Natural killer cell (primary cell): ENCODE data around the gene HIRIP3. TPM values are rescaled to one million over a fixed set of nuclear protein-coding genes. Genes with fewer than 3 reads are reported as not detected.

ENCODE experiments used
- ATAC-seq, 3 donors: fragments of 150-1000 bp in 2 of 3; fragments of 200-7000 bp in 1 of 3; cut with Tn5 transposase; 1 replicate in 1 of 3; 2 replicates in 2 of 3; pipeline ENCODE4 v1.10.0; 2021; ENCODE audit warnings: mild to moderate bottlenecking in 2 of 3, moderate library complexity in 2 of 3
- DNase-seq, 2 donors: peaks; one replicate each; pipeline versions ENCODE4 v3.0.0 to v3.0.0-alpha.2; 2013 to 2021; ENCODE audit warnings: mixed read lengths in 1 of 2
- H3K27ac ChIP-seq: one replicate; pipeline ENCODE4 v1.5.1; 2013; ENCODE audit warnings: mild to moderate bottlenecking, low read length
- H3K27me3 ChIP-seq: one replicate; pipeline ENCODE4 v1.6.1; 2013; ENCODE audit warnings: low read length; ENCODE audit not compliant: control insufficient read depth, insufficient read depth
- H3K36me3 ChIP-seq: one replicate; pipeline ENCODE4 v1.6.1; 2013; ENCODE audit warnings: low read length; ENCODE audit not compliant: control insufficient read depth, insufficient read depth
- H3K4me1 ChIP-seq: one replicate; pipeline ENCODE4 v1.6.1; 2013; ENCODE audit warnings: low read length; ENCODE audit not compliant: control insufficient read depth, insufficient read depth
- H3K4me3 ChIP-seq: one replicate; pipeline ENCODE4 v1.5.1; 2013; ENCODE audit warnings: low read length
- H3K9me3 ChIP-seq: one replicate; pipeline ENCODE4 v1.6.1; 2013; ENCODE audit warnings: low read length; ENCODE audit not compliant: control insufficient read depth, insufficient read depth
- H3K27ac Mint-ChIP-seq, 2 donors: one replicate each; pipeline ENCODE4 v1.8.0; 2022; ENCODE audit warnings: mild to moderate bottlenecking in 2 of 2, mixed read lengths in 2 of 2, moderate library complexity in 1 of 2
- H3K27me3 Mint-ChIP-seq, 2 donors: one replicate each; pipeline ENCODE4 v1.8.0; 2022; ENCODE audit warnings: low read depth in 2 of 2, mixed read lengths in 2 of 2
- H3K36me3 Mint-ChIP-seq: one replicate; pipeline ENCODE4 v1.8.0; 2022; ENCODE audit warnings: mixed read lengths
- H3K4me1 Mint-ChIP-seq, 2 donors: one replicate each; pipeline ENCODE4 v1.8.0; 2022; ENCODE audit warnings: mixed read lengths in 2 of 2
- H3K4me3 Mint-ChIP-seq: one replicate; pipeline ENCODE4 v1.8.0; 2022; ENCODE audit warnings: mild to moderate bottlenecking, moderate library complexity, mixed read lengths
- H3K9me3 Mint-ChIP-seq, 2 donors: one replicate each; pipeline ENCODE4 v1.8.0; 2022; ENCODE audit warnings: mixed read lengths in 2 of 2
- CTCF ChIP-seq: fragments of 200-600 bp; IDR thresholded peaks from one replicate; pipeline ENCODE4 v1.8.0; 2022; ENCODE audit warnings: antibody characterized with exemption
- WGBS: methylation state at CpG from one replicate; pipeline ENCODE4 v1.1.7; 2013; ENCODE audit warnings: missing lambda C conversion rate; ENCODE audit not compliant: insufficient coverage; 5-methylcytosine and 5-hydroxymethylcytosine counted together
- intact Hi-C: fragments of 100-400 bp; cut with micrococcal nuclease; formaldehyde crosslinking; loops from one replicate; pipeline ENCODE4 v1.14.2; 2022
- total RNA-seq, 4 donors: library from RNA; stranded (reverse); fragments of 120-200 nt in 1 of 4; gene quantifications; one replicate each; pipeline versions ENCODE4 v1.2.3 to v1.2.4, GENCODE V29; 2013 to 2022

Gene HIRIP3
- total RNA-seq, 3 donors from 2014 or later (not counting 1 experiment from before 2014, with no cell fraction given): 11.1 to 13.4 (median 12.7) TPM

GRCh38 chr16:29983420-29984136 is 11.8 kb downstream of the HIRIP3 start:
- no peaks in the 10 kb centered on the region for H3K4me1 ChIP-seq
- Mint-ChIP-seq H3K4me1 (peaks cover 0 to 11% of the 10 kb centered on the region in 2 donors), H3K9me3 (no peaks in the 10 kb centered on the region), H3K36me3 (peaks cover 8% of the 10 kb centered on the region), H3K27me3 (no peaks in the 10 kb centered on the region), H3K4me3 (no peak overlapping the region), H3K27ac (no peak overlapping the region)
- H3K27ac ChIP-seq: no peak overlapping the region
- H3K4me3 ChIP-seq: no peak overlapping the region
- no peaks in the 10 kb centered on the region for H3K9me3 ChIP-seq
- H3K36me3 ChIP-seq: peaks cover 92% of the 10 kb centered on the region
- WGBS: 91% methylated on average over 12 of the region's 12 CpGs
- H3K27me3 ChIP-seq: no peaks in the 10 kb centered on the region
- ATAC-seq (no peak), DNase-seq (no peak)
- no peak for TF ChIP-seq CTCF
- intact Hi-C loops: no loop called here

GRCh38 chr16:29982560-29983419 is 12.6 kb downstream of the HIRIP3 start:
- intact Hi-C loops: no loop called here
- peaks cover 93% of the 10 kb centered on the region for H3K36me3 ChIP-seq
- H3K4me1 Mint-ChIP-seq: peaks cover 0 to 5% of the 10 kb centered on the region in 2 donors
- no peaks in the 10 kb centered on the region for H3K4me1 ChIP-seq
- H3K9me3 Mint-ChIP-seq: no peaks in the 10 kb centered on the region
- no peak for TF ChIP-seq CTCF
- ATAC-seq: no peak
- no peak for DNase-seq
- H3K36me3 Mint-ChIP-seq: peaks cover 8% of the 10 kb centered on the region
- H3K4me3 Mint-ChIP-seq: no peak overlapping the region
- no peaks in the 10 kb centered on the region for H3K9me3 ChIP-seq
- H3K27ac Mint-ChIP-seq: no peak overlapping the region
- no peak overlapping the region for H3K4me3 ChIP-seq
- H3K27me3 ChIP-seq: no peaks in the 10 kb centered on the region
- 97% methylated on average over 24 of the region's 24 CpGs for WGBS
- H3K27ac ChIP-seq: no peak overlapping the region
- no peaks in the 10 kb centered on the region for H3K27me3 Mint-ChIP-seq

GRCh38 chr16:29978564-29979270 is 16.7 kb downstream of the HIRIP3 start:
- H3K27me3 Mint-ChIP-seq: no peaks in the 10 kb centered on the region
- 95% methylated on average over 7 of the region's 9 CpGs for WGBS
- Histone ChIP-seq H3K4me1 (peaks cover 25% of the 10 kb centered on the region), H3K36me3 (peaks cover 52% of the 10 kb centered on the region), H3K27ac (no peak overlapping the region), H3K27me3 (no peaks in the 10 kb centered on the region), H3K9me3 (no peaks in the 10 kb centered on the region), H3K4me3 (no peak overlapping the region)
- H3K4me1 Mint-ChIP-seq: peaks cover 26 to 40% of the 10 kb centered on the region in 2 donors
- no peak overlapping the region for H3K4me3 Mint-ChIP-seq
- no peaks in the 10 kb centered on the region for H3K9me3 Mint-ChIP-seq
- no peak for DNase-seq
- intact Hi-C loops: no loop called here
- no peak for TF ChIP-seq CTCF
- no peak for ATAC-seq
- H3K27ac Mint-ChIP-seq: no peak overlapping the region
- H3K36me3 Mint-ChIP-seq: peaks cover 8% of the 10 kb centered on the region
